Measurements from ENCODE around the gene INPP5B. TPM values are rescaled to one million over a fixed set of nuclear protein-coding genes. Genes with fewer than 3 reads are reported as not detected.

The INPP5B gene
- total RNA-seq, 1 experiment from 2014 or later: 47.0 TPM

DNA sequence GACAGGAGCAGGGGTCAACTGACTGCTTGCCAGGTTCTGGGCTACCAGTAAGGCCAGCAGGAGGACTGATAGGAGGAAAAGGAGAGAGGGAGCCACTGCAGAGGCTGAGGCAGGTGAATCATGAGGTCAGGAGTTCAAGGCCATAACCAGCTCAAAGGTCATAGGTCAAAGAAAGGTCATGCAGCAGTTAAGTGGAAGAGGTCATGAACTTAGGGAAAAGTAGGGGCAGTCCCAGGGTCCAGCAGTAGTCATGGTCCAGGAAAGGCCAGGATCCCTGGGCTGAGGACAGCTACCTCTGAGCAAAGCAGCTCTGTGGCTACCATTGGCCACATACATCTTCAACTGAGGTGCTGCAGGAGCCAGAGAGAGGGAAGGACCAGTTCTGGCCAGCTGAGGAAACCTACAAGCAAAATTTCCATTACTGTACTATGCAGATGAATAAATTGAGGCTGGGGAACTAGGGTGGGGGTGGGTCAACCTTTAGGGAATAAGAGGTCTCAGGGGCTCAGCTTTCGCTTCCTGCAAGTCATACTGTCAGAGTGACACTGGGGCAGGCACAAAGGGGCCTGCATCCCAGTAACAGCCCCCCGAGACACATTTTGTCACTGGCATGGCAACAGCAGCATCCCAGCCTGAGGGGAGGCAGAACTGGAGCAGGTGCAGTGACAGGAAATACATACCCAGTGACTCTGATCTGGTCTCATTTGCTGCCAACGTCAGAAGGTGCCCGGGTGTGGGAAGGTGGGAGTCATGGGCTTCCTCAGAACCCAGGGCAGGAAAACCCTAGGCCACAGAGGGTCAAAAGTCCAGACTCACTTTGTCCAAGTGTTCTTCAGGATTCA lies 5.2 kb upstream of the INPP5B start:
- Histone ChIP-seq H3K4me3 (ENCODE audit: low read length) (no peak overlapping the region), H3K9me2 (replicated peaks; ENCODE audit: insufficient read depth, low read length) (no peaks in the 10 kb centered on the region), H3K4me2 (ENCODE audit: low read depth, low read length, poor library complexity, severe bottlenecking) (no peak overlapping the region), H2AFZ (ENCODE audit: low read length) (no peak overlapping the region), H4K20me1 (ENCODE audit: insufficient read depth, low read depth, low read length) (peaks cover 8% of the 10 kb centered on the region; the same call in 1 of the 2 replicates), H3K27me3 (ENCODE audit: low read length) (no peaks in the 10 kb centered on the region), H3K4me1 (ENCODE audit: low read length) (peaks cover 45% of the 10 kb centered on the region), H3K9ac (ENCODE audit: low read length) (no peak overlapping the region), H3K36me3 (ENCODE audit: insufficient read depth, low read length) (no peaks in the 10 kb centered on the region), H3K27ac (ENCODE audit: low read length) (no peak overlapping the region), H3K79me2 (ENCODE audit: low read length) (no peaks in the 10 kb centered on the region), H3K9me3 (ENCODE audit: low read length) (no peaks in the 10 kb centered on the region)
- DNase-seq: no peak

DNA sequence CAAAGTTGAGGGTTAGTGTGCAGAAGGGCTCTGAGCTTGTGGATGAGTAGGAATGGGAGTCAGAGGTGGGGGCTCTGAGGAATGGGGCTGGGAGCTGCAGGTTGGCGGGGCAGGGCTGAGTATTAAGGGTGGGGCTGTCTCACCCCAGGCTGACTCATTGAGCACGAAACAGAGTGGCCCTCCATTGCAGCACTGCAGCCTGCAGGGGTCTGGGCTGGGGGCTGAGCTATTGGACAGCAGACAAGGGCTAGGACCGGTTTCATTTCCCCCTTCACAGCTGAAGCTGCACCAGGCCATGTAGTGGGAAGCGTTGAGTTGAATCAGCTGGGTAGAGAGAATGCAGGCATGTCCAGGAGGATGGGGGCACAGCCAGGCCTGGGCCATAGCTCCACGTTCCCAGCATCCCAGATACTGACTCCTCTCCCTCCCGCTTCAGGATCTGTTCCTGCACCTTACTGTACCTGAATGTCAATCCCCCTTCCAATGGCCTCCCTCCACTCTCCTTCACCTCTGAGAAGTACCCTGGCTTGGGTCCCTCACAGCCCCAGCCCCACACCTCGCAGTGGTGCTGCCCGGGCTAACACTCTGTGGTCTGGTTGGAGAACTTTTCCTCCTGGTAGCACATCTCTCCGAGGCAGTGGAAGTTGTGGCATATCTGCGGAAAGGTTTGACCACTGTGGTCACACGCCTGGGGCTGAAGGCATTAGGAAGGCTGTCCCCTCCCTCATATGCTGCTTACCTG lies 4.4 kb upstream of the INPP5B start:
- Histone ChIP-seq H3K27me3 (ENCODE audit: low read length) (no peaks in the 10 kb centered on the region), H3K36me3 (ENCODE audit: insufficient read depth, low read length) (no peaks in the 10 kb centered on the region), H4K20me1 (ENCODE audit: insufficient read depth, low read depth, low read length) (peaks cover 8% of the 10 kb centered on the region; the same call in 1 of the 2 replicates), H3K9ac (ENCODE audit: low read length) (no peak overlapping the region), H2AFZ (ENCODE audit: low read length) (no peak overlapping the region), H3K4me2 (ENCODE audit: low read depth, low read length, poor library complexity, severe bottlenecking) (no peak overlapping the region), H3K4me1 (ENCODE audit: low read length) (peaks cover 48% of the 10 kb centered on the region), H3K9me3 (ENCODE audit: low read length) (no peaks in the 10 kb centered on the region), H3K9me2 (replicated peaks; ENCODE audit: insufficient read depth, low read length) (no peaks in the 10 kb centered on the region), H3K27ac (ENCODE audit: low read length) (no peak overlapping the region), H3K79me2 (ENCODE audit: low read length) (no peaks in the 10 kb centered on the region), H3K4me3 (ENCODE audit: low read length) (no peak overlapping the region)
- no peak for DNase-seq

DNA sequence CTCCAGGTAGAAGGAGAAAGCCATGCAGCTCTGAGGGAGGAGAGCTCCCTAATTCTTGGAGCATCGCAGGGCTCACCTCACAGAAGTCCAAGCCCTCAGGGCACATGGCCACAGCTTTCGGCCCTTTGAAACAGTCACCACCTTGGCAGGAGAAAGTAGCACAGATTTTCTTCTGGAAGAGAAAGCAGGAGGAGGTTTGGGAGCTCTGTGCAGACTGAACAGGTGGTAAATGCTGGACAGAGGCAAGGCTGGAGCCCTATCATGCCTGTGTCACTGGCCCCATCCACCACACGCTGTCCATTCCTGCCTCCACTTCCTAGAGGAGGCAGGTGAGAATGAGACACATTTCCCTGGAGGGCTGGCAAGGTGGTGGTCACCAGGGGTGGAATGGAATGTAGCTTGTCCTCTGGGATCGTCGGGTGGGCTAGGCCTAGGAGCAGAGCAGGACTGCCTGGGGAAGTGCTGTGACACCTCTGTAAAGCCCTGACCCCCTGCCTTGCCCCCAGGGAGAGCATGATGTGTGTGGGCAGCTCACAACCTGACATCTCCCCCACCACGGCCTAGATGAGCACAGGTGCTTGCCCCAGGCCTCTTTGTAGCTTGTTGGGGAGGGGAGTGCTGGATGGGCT lies 2.8 kb upstream of the INPP5B start:
- Histone ChIP-seq H4K20me1 (ENCODE audit: insufficient read depth, low read depth, low read length) (no peaks in the 10 kb centered on the region), H3K9me2 (replicated peaks; ENCODE audit: insufficient read depth, low read length) (no peaks in the 10 kb centered on the region), H3K79me2 (ENCODE audit: low read length) (no peaks in the 10 kb centered on the region), H3K36me3 (ENCODE audit: insufficient read depth, low read length) (no peaks in the 10 kb centered on the region), H2AFZ (ENCODE audit: low read length) (no peak overlapping the region), H3K4me2 (ENCODE audit: low read depth, low read length, poor library complexity, severe bottlenecking) (no peak overlapping the region), H3K9me3 (ENCODE audit: low read length) (no peaks in the 10 kb centered on the region), H3K27me3 (ENCODE audit: low read length) (no peaks in the 10 kb centered on the region), H3K9ac (ENCODE audit: low read length) (no peak overlapping the region), H3K27ac (ENCODE audit: low read length) (no peak overlapping the region), H3K4me1 (ENCODE audit: low read length) (peaks cover 46% of the 10 kb centered on the region), H3K4me3 (ENCODE audit: low read length) (no peak overlapping the region)
- DNase-seq: no peak

DNA sequence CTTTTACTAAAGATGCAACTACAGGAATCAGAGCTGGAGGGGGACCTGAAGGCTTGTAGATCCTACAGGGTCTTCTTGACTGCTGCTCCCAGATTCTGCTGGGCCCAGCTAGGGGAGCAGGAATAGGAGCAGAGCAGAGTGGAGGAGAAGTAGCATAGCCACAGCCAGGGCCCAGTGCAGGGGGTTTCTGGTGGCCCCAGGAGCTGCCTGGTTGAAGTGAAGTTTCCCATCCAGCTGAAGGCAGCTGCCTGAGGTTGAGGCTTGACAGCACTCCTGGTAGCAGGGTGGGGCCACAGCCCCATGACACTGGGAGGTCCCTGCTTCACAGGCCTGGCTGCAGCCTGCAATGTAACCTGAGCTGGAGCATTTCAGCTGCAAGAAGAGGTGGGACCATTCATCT lies 2.0 kb upstream of the INPP5B start:
- H3K27me3 ChIP-seq (ENCODE audit: low read length): no peaks in the 10 kb centered on the region
- no peak overlapping the region for H2AFZ ChIP-seq (ENCODE audit: low read length)
- no peak for DNase-seq

DNA sequence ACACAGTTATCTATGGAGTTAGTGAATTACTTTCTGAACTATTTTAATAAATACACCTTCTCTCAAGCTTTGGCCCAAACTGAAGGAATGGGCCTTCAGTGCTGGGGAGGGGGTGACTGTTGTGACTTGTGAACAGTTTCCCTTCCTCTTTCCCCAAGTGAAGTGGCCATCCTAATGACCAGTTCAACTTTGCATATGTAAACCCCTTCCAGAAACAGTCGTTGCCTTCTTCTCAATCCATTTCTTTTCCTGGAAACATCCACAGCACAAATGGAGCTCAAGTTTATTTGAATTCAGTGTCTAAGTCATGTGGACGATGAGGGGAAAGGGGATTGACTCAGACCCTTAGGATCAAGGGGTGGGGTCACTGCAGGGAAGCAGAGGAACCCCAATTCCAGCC lies 1.3 kb upstream of the INPP5B start:
- no peaks in the 10 kb centered on the region for H4K20me1 ChIP-seq (ENCODE audit: insufficient read depth, low read depth, low read length)
- H3K4me1 ChIP-seq (ENCODE audit: low read length): peaks cover 37% of the 10 kb centered on the region
- H3K9me2 ChIP-seq (replicated peaks; ENCODE audit: insufficient read depth, low read length): no peaks in the 10 kb centered on the region
- no peak for DNase-seq
- peak overlapping the region; percentile 62; the same call in 1 of the 2 replicates for H2AFZ ChIP-seq (ENCODE audit: low read length)
- peak overlapping the region; percentile 92 for H3K4me3 ChIP-seq (ENCODE audit: low read length)
- peak overlapping the region; percentile 84 for H3K4me2 ChIP-seq (ENCODE audit: low read depth, low read length, poor library complexity, severe bottlenecking)
- H3K27me3 ChIP-seq (ENCODE audit: low read length): no peaks in the 10 kb centered on the region
- no peaks in the 10 kb centered on the region for H3K79me2 ChIP-seq (ENCODE audit: low read length)
- H3K36me3 ChIP-seq (ENCODE audit: insufficient read depth, low read length): no peaks in the 10 kb centered on the region
- H3K9me3 ChIP-seq (ENCODE audit: low read length): no peaks in the 10 kb centered on the region
- peak overlapping the region; percentile 52 for H3K27ac ChIP-seq (ENCODE audit: low read length)
- H3K9ac ChIP-seq (ENCODE audit: low read length): peak overlapping the region; percentile 83; the same call in 1 of the 2 replicates

More for the DNA sequence above, 2.0 kb upstream of the INPP5B start:
- no peaks in the 10 kb centered on the region for H3K79me2 ChIP-seq (ENCODE audit: low read length)
- no peak overlapping the region; the same call in 1 of the 2 replicates for H3K9ac ChIP-seq (ENCODE audit: low read length)
- H3K9me2 ChIP-seq (replicated peaks; ENCODE audit: insufficient read depth, low read length): no peaks in the 10 kb centered on the region
- peaks cover 38% of the 10 kb centered on the region for H3K4me1 ChIP-seq (ENCODE audit: low read length)
- 0 out of 2 replicates have a peak overlapping the region, but pooled peaks have one; percentile 52 for H3K27ac ChIP-seq (ENCODE audit: low read length)
- no peaks in the 10 kb centered on the region for H4K20me1 ChIP-seq (ENCODE audit: insufficient read depth, low read depth, low read length)
- no peak overlapping the region for H3K4me2 ChIP-seq (ENCODE audit: low read depth, low read length, poor library complexity, severe bottlenecking)
- no peak overlapping the region for H3K4me3 ChIP-seq (ENCODE audit: low read length)
- no peaks in the 10 kb centered on the region for H3K9me3 ChIP-seq (ENCODE audit: low read length)
- no peaks in the 10 kb centered on the region for H3K36me3 ChIP-seq (ENCODE audit: insufficient read depth, low read length)

DNA sequence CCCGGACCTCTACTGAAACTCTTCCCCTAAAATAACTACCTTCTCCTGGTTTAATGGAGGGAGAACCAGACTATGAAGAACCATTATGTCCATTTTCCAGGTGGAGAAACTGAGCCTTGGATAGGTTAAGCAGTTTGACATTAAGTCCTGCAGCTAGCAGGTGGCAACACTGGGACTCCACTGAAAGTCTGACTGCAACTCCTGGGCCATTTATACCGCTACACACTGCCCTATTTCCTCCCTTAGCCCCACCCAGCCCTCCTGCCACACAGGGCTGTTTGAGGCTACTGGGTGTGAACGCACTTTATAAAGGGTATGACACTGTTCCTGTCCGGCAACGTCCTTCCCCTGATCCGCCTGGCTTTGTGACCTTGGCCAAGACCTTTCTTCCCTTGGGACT lies 511 bp upstream of the INPP5B start:
- Histone ChIP-seq H3K4me1 (ENCODE audit: low read length) (peaks cover 37% of the 10 kb centered on the region), H3K27me3 (ENCODE audit: low read length) (no peaks in the 10 kb centered on the region), H3K9ac (ENCODE audit: low read length) (peak overlapping the region; percentile 83), H4K20me1 (ENCODE audit: insufficient read depth, low read depth, low read length) (no peaks in the 10 kb centered on the region), H3K9me3 (ENCODE audit: low read length) (no peaks in the 10 kb centered on the region), H3K9me2 (replicated peaks; ENCODE audit: insufficient read depth, low read length) (no peaks in the 10 kb centered on the region), H3K27ac (ENCODE audit: low read length) (peak overlapping the region; percentile 52), H2AFZ (ENCODE audit: low read length) (peak overlapping the region; percentile 82), H3K36me3 (ENCODE audit: insufficient read depth, low read length) (no peaks in the 10 kb centered on the region), H3K4me3 (ENCODE audit: low read length) (peak overlapping the region; percentile 92), H3K4me2 (ENCODE audit: low read depth, low read length, poor library complexity, severe bottlenecking) (peak overlapping the region; percentile 84), H3K79me2 (ENCODE audit: low read length) (no peaks in the 10 kb centered on the region)
- DNase-seq: peak; percentile 74

DNA sequence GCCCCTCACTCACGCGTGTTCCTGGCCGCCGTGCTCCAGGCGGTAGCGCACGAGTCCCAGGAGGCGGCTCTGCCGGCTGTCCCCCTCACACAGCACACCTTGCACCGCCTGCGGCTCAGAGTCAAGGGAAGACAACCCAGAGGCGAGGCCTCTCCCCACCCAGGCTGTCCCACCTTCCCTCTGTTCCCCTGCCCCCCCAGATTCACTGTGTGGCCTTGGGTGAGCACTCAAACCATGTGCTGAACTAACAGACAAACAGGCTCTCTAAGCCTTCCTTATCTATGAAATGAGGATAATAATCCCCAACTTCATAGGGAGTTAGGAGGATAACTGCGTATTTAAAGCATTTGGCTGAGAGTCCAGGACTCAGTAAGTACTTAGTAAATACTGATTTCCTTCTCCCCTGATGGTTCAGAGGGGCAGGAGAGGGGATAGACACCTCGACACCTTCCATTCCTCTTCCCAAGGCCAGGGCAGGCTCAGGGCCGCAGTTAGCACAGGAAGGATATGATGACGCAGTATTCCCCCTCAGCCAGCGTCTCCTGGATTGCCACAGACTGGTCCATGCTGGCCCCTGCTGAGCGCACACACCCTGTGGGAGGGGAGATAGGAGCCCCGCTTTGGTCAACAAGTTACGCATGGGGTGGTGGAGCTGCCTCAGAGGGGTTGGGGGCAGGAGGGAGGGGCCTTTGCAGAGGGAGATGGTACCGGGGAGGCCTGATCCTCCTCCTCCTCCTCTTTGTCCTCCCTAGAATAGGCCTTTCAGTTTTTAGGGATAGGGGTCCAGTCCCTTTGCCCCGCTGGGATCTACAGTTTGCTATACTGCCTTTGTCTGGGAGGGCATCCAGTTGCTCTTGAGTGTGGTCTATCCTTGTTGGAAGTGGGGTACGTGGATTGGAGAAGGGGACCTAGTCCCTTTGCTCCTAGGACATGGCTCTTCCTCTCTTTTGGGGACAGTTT lies 830 bp downstream of the INPP5B start:
- Histone ChIP-seq H3K36me3 (ENCODE audit: insufficient read depth, low read length) (no peaks in the 10 kb centered on the region), H4K20me1 (ENCODE audit: insufficient read depth, low read depth, low read length) (no peaks in the 10 kb centered on the region), H3K27ac (ENCODE audit: low read length) (peak overlapping the region; percentile 52; the same call in 1 of the 2 replicates), H3K9me3 (ENCODE audit: low read length) (no peaks in the 10 kb centered on the region), H3K4me3 (ENCODE audit: low read length) (peak overlapping the region; percentile 92), H3K4me2 (ENCODE audit: low read depth, low read length, poor library complexity, severe bottlenecking) (peak overlapping the region; percentile 84), H2AFZ (ENCODE audit: low read length) (peak overlapping the region; percentile 43; the same call in 1 of the 2 replicates), H3K79me2 (ENCODE audit: low read length) (no peaks in the 10 kb centered on the region), H3K4me1 (ENCODE audit: low read length) (peaks cover 33% of the 10 kb centered on the region), H3K27me3 (ENCODE audit: low read length) (no peaks in the 10 kb centered on the region), H3K9me2 (replicated peaks; ENCODE audit: insufficient read depth, low read length) (no peaks in the 10 kb centered on the region), H3K9ac (ENCODE audit: low read length) (peak overlapping the region; percentile 83)
- DNase-seq: no peak
